CD14-positive monocyte (primary cell): ENCODE results near the gene IGF1R. TPM values are rescaled to one million over a fixed set of nuclear protein-coding genes. Genes with fewer than 3 reads are reported as not detected.

Source experiments
- DNase-seq, 3 donors: peaks; one replicate each; pipeline ENCODE4 v3.0.0-alpha.2; 2011 to 2022
- H2AFZ ChIP-seq: 2 replicates; pipeline ENCODE4 v1.6.0; 2012; ENCODE audit warnings: mild to moderate bottlenecking, low read depth, low read length, inconsistent platforms; ENCODE audit not compliant: insufficient read depth, poor library complexity, severe bottlenecking
- H3K27ac ChIP-seq, 2 donors: 1 replicate in 1 of 2; 2 replicates in 1 of 2; pipeline ENCODE4 v1.5.1; 2012 to 2013; ENCODE audit warnings: low read length in 2 of 2, control low read depth in 1 of 2, inconsistent platforms in 1 of 2, low read depth in 1 of 2, mild to moderate bottlenecking in 1 of 2
- H3K27me3 ChIP-seq, 2 donors: one replicate each; pipeline versions ENCODE4 v1.6.0 to v1.6.1; 2011 to 2013; ENCODE audit warnings: low read length in 2 of 2; ENCODE audit not compliant: control insufficient read depth in 2 of 2, insufficient read depth in 2 of 2
- H3K36me3 ChIP-seq, 2 donors: replicated peaks in 1 of 2; 1 replicate in 1 of 2; 2 replicates in 1 of 2; pipeline versions ENCODE4 v1.5.1 to v1.6.1; 2012 to 2013; ENCODE audit warnings: low read length in 2 of 2, control low read depth in 1 of 2, inconsistent platforms in 1 of 2, mild to moderate bottlenecking in 1 of 2; ENCODE audit not compliant: insufficient read depth in 2 of 2, control insufficient read depth in 1 of 2
- H3K4me1 ChIP-seq, 2 donors: 1 replicate in 1 of 2; 2 replicates in 1 of 2; pipeline versions ENCODE4 v1.5.1 to v1.6.1; 2012 to 2013; ENCODE audit warnings: low read length in 2 of 2, control low read depth in 1 of 2, inconsistent platforms in 1 of 2, mild to moderate bottlenecking in 1 of 2, moderate library complexity in 1 of 2; ENCODE audit not compliant: insufficient read depth in 2 of 2, control insufficient read depth in 1 of 2
- H3K4me2 ChIP-seq: replicated peaks from 2 replicates; pipeline ENCODE3; 2012; ENCODE audit warnings: low read length, moderate library complexity, mild to moderate bottlenecking; ENCODE audit not compliant: poor library complexity, severe bottlenecking; ENCODE audit errors: extremely low read depth
- H3K4me3 ChIP-seq, 3 experiments: fragments of 200-600 bp in 1 of 3; sonication (generic) in 1 of 3; replicated peaks in 1 of 3; 1 replicate in 2 of 3; 2 replicates in 1 of 3; pipeline ENCODE4 v1.5.1; 2011 to 2013; ENCODE audit warnings: low read length in 3 of 3, mild to moderate bottlenecking in 3 of 3, control low read depth in 2 of 3, low read depth in 2 of 3, inconsistent platforms in 1 of 3, moderate library complexity in 1 of 3
- H3K79me2 ChIP-seq: 2 replicates; pipeline ENCODE4 v1.6.0; 2012; ENCODE audit warnings: mild to moderate bottlenecking, control low read depth, inconsistent platforms, low read length, moderate library complexity; ENCODE audit not compliant: insufficient read depth
- H3K9ac ChIP-seq: 2 replicates; pipeline ENCODE4 v1.6.0; 2017; ENCODE audit warnings: low read length, mild to moderate bottlenecking; ENCODE audit not compliant: insufficient read depth, poor library complexity, severe bottlenecking
- H3K9me3 ChIP-seq, 2 donors: replicated peaks in 1 of 2; 1 replicate in 1 of 2; 2 replicates in 1 of 2; pipeline versions ENCODE4 v1.5.1 to v1.6.1; 2012 to 2013; ENCODE audit warnings: low read length in 2 of 2, control low read depth in 1 of 2; ENCODE audit not compliant: control insufficient read depth in 1 of 2, insufficient read depth in 1 of 2
- H4K20me1 ChIP-seq: 2 replicates; pipeline ENCODE4 v1.6.0; 2012; ENCODE audit warnings: mild to moderate bottlenecking, low read length, control low read depth, moderate library complexity; ENCODE audit not compliant: insufficient read depth
- H3K27ac Mint-ChIP-seq, 7 donors: one replicate each; pipeline ENCODE4 v1.8.0; 2020; ENCODE audit warnings: mild to moderate bottlenecking in 7 of 7, mixed read lengths in 7 of 7, moderate library complexity in 6 of 7, inconsistent platforms in 2 of 7
- H3K27me3 Mint-ChIP-seq, 3 donors: one replicate each; pipeline ENCODE4 v1.8.0; 2021 to 2022; ENCODE audit warnings: low read depth in 3 of 3, mild to moderate bottlenecking in 3 of 3, mixed read lengths in 3 of 3, moderate library complexity in 3 of 3, inconsistent platforms in 1 of 3
- H3K36me3 Mint-ChIP-seq, 2 donors: one replicate each; pipeline ENCODE4 v1.8.0; 2020; ENCODE audit warnings: mixed read lengths in 2 of 2, inconsistent platforms in 1 of 2, mild to moderate bottlenecking in 1 of 2
- H3K4me1 Mint-ChIP-seq: one replicate; pipeline ENCODE4 v1.8.0; 2020; ENCODE audit warnings: mild to moderate bottlenecking, mixed read lengths
- H3K4me3 Mint-ChIP-seq, 2 donors: one replicate each; pipeline ENCODE4 v1.8.0; 2020; ENCODE audit warnings: mild to moderate bottlenecking in 2 of 2, mixed read lengths in 2 of 2, moderate library complexity in 1 of 2
- H3K9me3 Mint-ChIP-seq, 7 donors: one replicate each; pipeline ENCODE4 v1.8.0; 2020 to 2022; ENCODE audit warnings: mixed read lengths in 7 of 7, mild to moderate bottlenecking in 6 of 7, moderate library complexity in 6 of 7, inconsistent platforms in 2 of 7
- WGBS: methylation state at CpG from one replicate; pipeline ENCODE4 v1.1.5; 2013; ENCODE audit warnings: missing lambda C conversion rate; ENCODE audit not compliant: insufficient coverage; 5-methylcytosine and 5-hydroxymethylcytosine counted together
- intact Hi-C, 2 donors: fragments of 100-400 bp; cut with micrococcal nuclease; formaldehyde crosslinking; loops; one replicate each; pipeline versions ENCODE4 v1.15.0 to v1.15.1; 2023
- polyA plus RNA-seq, 3 donors: library from polyadenylated mRNA; depleted of rRNA in 1 of 3; unstranded in 2 of 3; stranded (reverse) in 1 of 3; fragments of 300-500 nt in 2 of 3; fragments of >200 nt in 1 of 3; fragmentation: Illumina TruSeq in 2 of 3; gene quantifications; 1 replicate in 2 of 3; 2 replicates in 1 of 3; pipeline ENCODE4 v1.2.3, GENCODE V29; 2012 to 2021
- TF ChIP-seq, protein P1 (sequence below): fragments of 200-600 bp; IDR thresholded peaks from one replicate; pipeline ENCODE4 v1.8.0; 2022; ENCODE audit warnings: antibody characterized with exemption, mild to moderate bottlenecking

IGF1R gene
- polyA plus RNA-seq, 3 donors, result 0.35 to 4.9 (median 0.67) TPM

DNA sequence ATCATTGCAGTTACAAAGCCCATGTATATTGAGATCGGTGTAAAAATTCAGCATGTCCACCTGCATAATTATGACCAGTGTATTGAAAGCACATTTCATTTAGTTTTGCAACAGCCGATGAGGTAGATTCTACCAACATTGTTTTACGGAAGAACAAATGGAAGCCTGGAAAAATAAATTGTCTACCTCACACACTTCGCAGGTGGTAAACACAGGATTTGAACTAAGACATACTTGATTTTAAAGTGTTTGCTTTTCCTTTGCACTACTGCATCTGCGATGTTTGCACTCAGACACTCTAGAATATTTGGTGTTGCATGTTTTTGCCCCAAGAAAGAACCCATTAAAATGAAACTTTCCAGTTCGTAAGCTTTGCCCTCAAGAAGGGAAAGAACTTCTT, 210.8 kb downstream of the IGF1R start:
- Mint-ChIP-seq H3K9me3 (peaks cover 0 to 1% (median 0%) of the 10 kb centered on the region in 7 donors), H3K36me3 (no peaks in the 10 kb centered on the region), H3K4me1 (peaks cover 41% of the 10 kb centered on the region), H3K4me3 (no peak overlapping the region), H3K27me3 (no peaks in the 10 kb centered on the region), H3K27ac (peak overlapping the region in 3 of 7 donors; percentile 59 to 87 (median 69))
- peaks cover 76% of the 10 kb centered on the region for H3K79me2 ChIP-seq
- peaks cover 22 to 39% of the 10 kb centered on the region in 2 donors for H3K4me1 ChIP-seq
- WGBS, result 100% methylated on average over 1 of the region's 6 CpGs
- H3K4me3 ChIP-seq, result no peak overlapping the region
- H3K9me3 ChIP-seq, result no peaks in the 10 kb centered on the region
- H3K36me3 ChIP-seq, result no peaks in the 10 kb centered on the region
- no peak for DNase-seq
- no peaks in the 10 kb centered on the region for H4K20me1 ChIP-seq
- TF ChIP-seq, protein P1, sequence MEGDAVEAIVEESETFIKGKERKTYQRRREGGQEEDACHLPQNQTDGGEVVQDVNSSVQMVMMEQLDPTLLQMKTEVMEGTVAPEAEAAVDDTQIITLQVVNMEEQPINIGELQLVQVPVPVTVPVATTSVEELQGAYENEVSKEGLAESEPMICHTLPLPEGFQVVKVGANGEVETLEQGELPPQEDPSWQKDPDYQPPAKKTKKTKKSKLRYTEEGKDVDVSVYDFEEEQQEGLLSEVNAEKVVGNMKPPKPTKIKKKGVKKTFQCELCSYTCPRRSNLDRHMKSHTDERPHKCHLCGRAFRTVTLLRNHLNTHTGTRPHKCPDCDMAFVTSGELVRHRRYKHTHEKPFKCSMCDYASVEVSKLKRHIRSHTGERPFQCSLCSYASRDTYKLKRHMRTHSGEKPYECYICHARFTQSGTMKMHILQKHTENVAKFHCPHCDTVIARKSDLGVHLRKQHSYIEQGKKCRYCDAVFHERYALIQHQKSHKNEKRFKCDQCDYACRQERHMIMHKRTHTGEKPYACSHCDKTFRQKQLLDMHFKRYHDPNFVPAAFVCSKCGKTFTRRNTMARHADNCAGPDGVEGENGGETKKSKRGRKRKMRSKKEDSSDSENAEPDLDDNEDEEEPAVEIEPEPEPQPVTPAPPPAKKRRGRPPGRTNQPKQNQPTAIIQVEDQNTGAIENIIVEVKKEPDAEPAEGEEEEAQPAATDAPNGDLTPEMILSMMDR, result no peak
- no peaks in the 10 kb centered on the region for H3K27me3 ChIP-seq
- intact Hi-C loops, result no loop called here
- H3K9ac ChIP-seq, result no peak overlapping the region
- peak overlapping the region in 1 of 2 donors; percentile 49 for H3K27ac ChIP-seq
- H2AFZ ChIP-seq, result no peak overlapping the region
- H3K4me2 ChIP-seq, result no peak overlapping the region

DNA sequence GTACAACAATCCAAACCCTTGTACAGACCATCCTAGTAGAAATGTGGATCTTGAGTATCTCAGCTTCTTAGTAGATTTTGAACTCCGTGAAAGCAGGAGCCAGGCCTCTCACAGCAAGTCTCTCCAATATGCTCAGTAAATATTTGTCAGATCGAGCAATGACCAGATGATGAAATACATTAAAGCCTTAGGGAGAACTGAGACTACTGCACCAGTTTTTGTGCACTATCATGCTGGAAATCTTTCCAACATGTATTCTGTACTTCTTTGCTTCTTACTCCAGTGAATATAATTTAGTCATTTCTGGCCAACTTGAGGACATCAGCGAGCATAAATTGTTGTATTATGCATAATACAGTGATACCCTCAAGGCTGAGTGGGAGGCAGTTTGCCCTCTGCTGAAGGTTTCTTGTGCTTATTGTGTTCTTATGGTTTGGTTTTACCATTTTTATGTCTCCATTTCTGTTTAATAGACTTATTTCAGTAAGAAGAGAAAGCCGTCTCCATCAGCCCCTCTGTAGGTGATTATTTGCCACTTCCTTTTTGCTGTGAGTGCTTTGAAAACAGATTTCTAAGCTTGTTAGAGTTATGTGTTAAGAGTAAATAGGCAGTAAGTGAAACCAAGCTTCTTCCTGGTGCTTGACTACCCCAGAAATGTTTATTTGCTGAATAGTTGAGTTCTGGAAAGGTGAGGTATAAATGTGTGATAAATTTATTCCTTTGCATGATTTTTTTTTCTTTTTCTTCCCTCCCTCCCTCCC, 212.1 kb downstream of the IGF1R start:
- H3K27me3 Mint-ChIP-seq, result no peaks in the 10 kb centered on the region
- Histone ChIP-seq H3K9me3 (no peaks in the 10 kb centered on the region), H2AFZ (no peak overlapping the region), H3K4me1 (peaks cover 23 to 45% of the 10 kb centered on the region in 2 donors), H3K4me2 (no peak overlapping the region), H3K36me3 (no peaks in the 10 kb centered on the region), H3K79me2 (peaks cover 70% of the 10 kb centered on the region), H3K27me3 (no peaks in the 10 kb centered on the region), H4K20me1 (no peaks in the 10 kb centered on the region), H3K4me3 (no peak overlapping the region), H3K27ac (peak overlapping the region in 1 of 2 donors; percentile 59), H3K9ac (no peak overlapping the region)
- DNase-seq, result no peak
- H3K9me3 Mint-ChIP-seq, result peaks cover 0 to 2% (median 0%) of the 10 kb centered on the region in 7 donors
- no peaks in the 10 kb centered on the region for H3K36me3 Mint-ChIP-seq
- intact Hi-C loops, result loop anchor here in 1 of 2 donors (10.0 kb wide), 1 partner anchor 874 kb away; the partner anchor contains the start of gene LYSMD4
- peak overlapping the region in 3 of 7 donors; percentile 54 to 79 (median 72) for H3K27ac Mint-ChIP-seq
- H3K4me3 Mint-ChIP-seq, result no peak overlapping the region
- 43% methylated on average over 2 of the region's 4 CpGs for WGBS
- TF ChIP-seq, protein P1, result no peak
- H3K4me1 Mint-ChIP-seq, result peaks cover 41% of the 10 kb centered on the region
